ENCODE measurements around the gene ZWILCH. TPM values are rescaled to one million over a fixed set of nuclear protein-coding genes. Genes with fewer than 3 reads are reported as not detected.

Gene ZWILCH
- total RNA-seq, 4 donors from 2014 or later = 2.0 to 6.0 (median 2.9) TPM

GRCh38 chr15:66591322-66591862 lies 86.3 kb downstream of the ZWILCH start:
- peaks cover 16% of the 10 kb centered on the region for H3K27me3 ChIP-seq
- WGBS, 2 donors (ENCODE audit: low coverage in 1 of 2) = 88 to 93% methylated on average over 3 to 4 of the region's 4 CpGs
- no peaks in the 10 kb centered on the region for H3K4me1 ChIP-seq
- no peaks in the 10 kb centered on the region for H3K9me3 ChIP-seq
- no peak for TF ChIP-seq CTCF (IDR thresholded peaks at IDR 0.05)
- TF ChIP-seq POLR2AphosphoS5 (IDR thresholded peaks at IDR 0.05) = no peak
- TF ChIP-seq EP300 (IDR thresholded peaks at IDR 0.05) = no peak
- no peak for TF ChIP-seq POLR2A (IDR thresholded peaks at IDR 0.05)
- no peak for ATAC-seq
- no peak overlapping the region for H3K27ac ChIP-seq
- no peak overlapping the region for H3K4me3 ChIP-seq
- H3K36me3 ChIP-seq = no peaks in the 10 kb centered on the region

- WGBS, 2 donors (ENCODE audit: low coverage in 1 of 2) = 70 to 78% methylated on average over 3 to 5 of the region's 12 CpGs
- Histone ChIP-seq H3K36me3 (no peaks in the 10 kb centered on the region), H3K4me1 (no peaks in the 10 kb centered on the region), H3K9me3 (no peaks in the 10 kb centered on the region), H3K27me3 (peaks cover 12% of the 10 kb centered on the region), H3K27ac (no peak overlapping the region), H3K4me3 (no peak overlapping the region)
- ATAC-seq = no peak
- TF ChIP-seq CTCF (IDR thresholded peaks at IDR 0.05) = no peak
- TF ChIP-seq POLR2A (IDR thresholded peaks at IDR 0.05) = no peak
- no peak for TF ChIP-seq POLR2AphosphoS5 (IDR thresholded peaks at IDR 0.05)
- no peak for TF ChIP-seq EP300 (IDR thresholded peaks at IDR 0.05)
Observed at GRCh38 chr15:66592505-66593218, 87.5 kb downstream of the ZWILCH start.

DNA sequence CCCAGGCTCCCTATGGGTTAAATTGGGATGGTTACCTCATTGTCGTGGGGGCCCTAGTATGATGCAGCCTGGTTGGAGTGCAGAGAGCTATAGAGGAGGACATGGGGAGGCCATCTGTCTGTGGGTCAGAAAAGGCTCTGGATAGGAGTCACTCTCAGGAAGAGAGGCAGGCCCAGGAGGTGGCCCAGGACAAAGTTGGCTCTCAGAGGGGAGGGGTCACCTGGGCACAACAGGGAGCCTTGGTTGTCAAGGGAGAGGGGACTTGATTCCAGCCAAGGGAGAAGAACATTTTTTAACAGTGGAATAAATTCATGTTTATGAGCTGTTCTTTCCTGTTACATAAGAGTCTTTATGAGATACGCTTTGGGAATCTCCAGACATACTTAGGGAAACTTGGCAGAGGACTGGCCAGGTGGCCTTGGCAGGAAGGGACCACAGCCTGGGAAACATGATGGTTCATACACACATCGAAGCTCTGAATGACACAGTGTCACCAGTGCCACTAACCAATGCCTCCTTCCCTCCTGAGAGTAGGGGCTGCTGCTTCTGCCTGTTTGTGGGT lies 88.2 kb downstream of the ZWILCH start:
- Histone ChIP-seq H3K27me3 (peaks cover 6% of the 10 kb centered on the region), H3K4me3 (no peak overlapping the region), H3K36me3 (no peaks in the 10 kb centered on the region), H3K27ac (no peak overlapping the region), H3K9me3 (no peaks in the 10 kb centered on the region), H3K4me1 (no peaks in the 10 kb centered on the region)
- no peak for ATAC-seq
- WGBS, 2 donors (ENCODE audit: low coverage in 1 of 2) = 50 to 77% methylated on average over 1 to 2 of the region's 3 CpGs
- TF ChIP-seq CTCF (IDR thresholded peaks at IDR 0.05) = no peak
- no peak for TF ChIP-seq EP300 (IDR thresholded peaks at IDR 0.05)
- TF ChIP-seq POLR2A (IDR thresholded peaks at IDR 0.05) = no peak
- TF ChIP-seq POLR2AphosphoS5 (IDR thresholded peaks at IDR 0.05) = no peak

GRCh38 chr15:66594344-66594743 lies 89.2 kb downstream of the ZWILCH start:
- no peak for TF ChIP-seq POLR2AphosphoS5 (IDR thresholded peaks at IDR 0.05)
- TF ChIP-seq CTCF (IDR thresholded peaks at IDR 0.05) = no peak
- TF ChIP-seq EP300 (IDR thresholded peaks at IDR 0.05) = no peak
- TF ChIP-seq POLR2A (IDR thresholded peaks at IDR 0.05) = no peak
- WGBS, 2 donors (ENCODE audit: low coverage in 1 of 2) = 40 to 87% methylated on average over 2 to 3 of the region's 10 CpGs
- no peak for ATAC-seq
- Histone ChIP-seq H3K36me3 (no peaks in the 10 kb centered on the region), H3K27ac (no peak overlapping the region), H3K9me3 (no peaks in the 10 kb centered on the region), H3K4me3 (no peak overlapping the region), H3K27me3 (no peaks in the 10 kb centered on the region), H3K4me1 (no peaks in the 10 kb centered on the region)

DNA sequence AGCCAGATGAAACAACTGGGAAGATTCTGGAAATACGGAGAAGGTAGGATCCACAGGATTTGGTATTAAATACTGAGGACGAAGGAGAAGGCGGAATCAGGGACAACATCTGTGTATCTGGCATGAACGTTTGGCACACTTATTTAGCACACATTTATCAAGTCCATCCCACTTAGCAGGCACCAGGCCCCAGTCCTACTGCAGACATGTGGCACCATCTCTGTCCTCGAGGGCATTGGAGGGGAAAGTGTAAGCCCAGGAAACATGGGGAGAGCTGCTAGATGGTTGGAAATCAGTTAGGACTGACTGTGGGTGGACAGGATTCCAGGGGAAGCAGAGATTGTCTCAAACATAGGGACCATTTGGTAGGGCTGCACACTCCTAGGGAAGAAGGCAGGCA lies 89.7 kb downstream of the ZWILCH start:
- H3K27me3 ChIP-seq = no peaks in the 10 kb centered on the region
- 60 to 84% methylated on average over 5 of the region's 5 CpGs for WGBS, 2 donors (ENCODE audit: low coverage in 1 of 2)
- no peak overlapping the region for H3K27ac ChIP-seq
- H3K36me3 ChIP-seq = no peaks in the 10 kb centered on the region
- no peaks in the 10 kb centered on the region for H3K9me3 ChIP-seq
- ATAC-seq = no peak
- TF ChIP-seq POLR2AphosphoS5 (IDR thresholded peaks at IDR 0.05) = no peak
- TF ChIP-seq CTCF (IDR thresholded peaks at IDR 0.05) = no peak
- TF ChIP-seq EP300 (IDR thresholded peaks at IDR 0.05) = no peak
- TF ChIP-seq POLR2A (IDR thresholded peaks at IDR 0.05) = no peak
- H3K4me3 ChIP-seq = no peak overlapping the region
- no peaks in the 10 kb centered on the region for H3K4me1 ChIP-seq
